ENCODE measurements around the gene DEAF1. TPM values are rescaled to one million over a fixed set of nuclear protein-coding genes. Genes with fewer than 3 reads are reported as not detected.

DEAF1 gene
- total and polyA plus RNA-seq, 2 donors (not counting 3 experiments of a cell fraction or from before 2014, with no cell fraction given): 43.6 to 55.7 TPM

DNA sequence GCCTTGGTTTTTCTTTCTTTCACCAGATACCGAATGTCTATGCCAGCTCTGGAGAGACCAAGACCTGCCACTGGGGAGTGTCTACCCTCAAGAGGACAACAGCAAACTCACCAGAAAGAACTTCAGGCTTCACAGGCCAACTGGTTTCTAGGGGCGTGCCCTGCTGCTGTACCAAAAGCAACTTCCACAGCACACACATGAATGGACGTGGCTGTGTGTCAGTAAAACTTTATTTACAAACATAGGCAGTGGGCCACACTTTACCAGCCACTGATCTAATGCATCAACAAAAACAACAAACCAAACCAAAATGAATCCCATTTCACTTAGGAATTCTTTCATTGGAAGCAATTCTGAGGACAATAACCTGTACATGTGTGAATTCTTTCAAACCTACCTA is 16.7 kb downstream of the DEAF1 start:
- H4K20me1 ChIP-seq (replicated peaks; ENCODE audit: control insufficient read depth, extremely low read depth, insufficient read depth, low read length): no peaks in the 10 kb centered on the region
- H3K9ac ChIP-seq (replicated peaks; ENCODE audit: extremely low read depth, insufficient read depth, low read length): no peak overlapping the region
- ChIA-PET CTCF (no interaction called here), POLR2A (no interaction called here)
- no peak for DNase-seq (ENCODE audit: low read depth, low spot score)
- H3K9me1 ChIP-seq (replicated peaks; ENCODE audit: control insufficient read depth, extremely low read depth, insufficient read depth, low read length): no peaks in the 10 kb centered on the region
- H3K9me3 ChIP-seq (replicated peaks; ENCODE audit: control insufficient read depth, insufficient read depth, low read length): no peaks in the 10 kb centered on the region
- H3K4me2 ChIP-seq (ENCODE audit: insufficient read depth, low read length): no peak overlapping the region
- intact Hi-C loops (cut with micrococcal nuclease) (no loop called here), dilution Hi-C loops (cut with MboI; ENCODE audit: extremely low pct_ligation_motif_present, low sequenced_read_pairs) (no loop called here)
- no peak for FAIRE-seq
- no peak overlapping the region for H2AFZ ChIP-seq (ENCODE audit: low read depth, low read length)
- BruUV-seq (replicated peaks): no TSS peak
- H3K79me2 ChIP-seq (ENCODE audit: control insufficient read depth, insufficient read depth, low read length): no peaks in the 10 kb centered on the region
- no peak overlapping the region for H3K27ac ChIP-seq (ENCODE audit: insufficient read depth, low read depth, low read length)
- no peaks in the 10 kb centered on the region for H3K4me1 ChIP-seq (ENCODE audit: control insufficient read depth, extremely low read depth, insufficient read depth, low read length)
- no peak for TF ChIP-seq POLR2A (IDR thresholded peaks at IDR 0.05; ENCODE audit: low read depth, low read length)
- H3K27me3 ChIP-seq (ENCODE audit: control insufficient read depth in 2 of 2, insufficient read depth in 2 of 2, low read length in 2 of 2): no peaks in the 10 kb centered on the region
- H3K4me3 ChIP-seq (replicated peaks in 1 of 3; ENCODE audit: insufficient read depth in 1 of 3, low read depth in 1 of 3, low read length in 3 of 3): no peak overlapping the region
- peaks cover 14 to 39% of the 10 kb centered on the region in 2 experiments for H3K36me3 ChIP-seq (ENCODE audit: control insufficient read depth in 2 of 2, extremely low read depth in 1 of 2, insufficient read depth in 2 of 2, low read length in 2 of 2)

- TF ChIP-seq POLR2AphosphoS5 (IDR thresholded peaks at IDR 0.05; ENCODE audit: insufficient read depth, low read depth, low read length) (no peak), POLR2A (IDR thresholded peaks at IDR 0.05; ENCODE audit: low read depth, low read length) (no peak), JUN (IDR thresholded peaks at IDR 0.05; ENCODE audit: borderline replicate concordance, insufficient read depth, insufficient read length, low read depth) (no peak), CTCF (IDR thresholded peaks at IDR 0.05; ENCODE audit: extremely low read depth in 1 of 2, insufficient read depth in 1 of 2, low read depth in 1 of 2, low read length in 2 of 2) (no peak), MYC (IDR thresholded peaks at IDR 0.05; ENCODE audit: low read depth, low read length) (no peak), GATA2 (IDR thresholded peaks at IDR 0.05; ENCODE audit: insufficient read depth, insufficient read length, low read depth, low read length) (no peak), EZH2 (IDR thresholded peaks at IDR 0.05; ENCODE audit: borderline replicate concordance, low read depth, low read length, severe bottlenecking) (no peak), MAX (IDR thresholded peaks at IDR 0.05; ENCODE audit: insufficient read depth, insufficient read length) (no peak), FOS (IDR thresholded peaks at IDR 0.05; ENCODE audit: borderline replicate concordance, insufficient read depth, low read length) (no peak)
- Histone ChIP-seq H3K4me2 (ENCODE audit: insufficient read depth, low read length) (no peak overlapping the region), H3K9ac (replicated peaks; ENCODE audit: extremely low read depth, insufficient read depth, low read length) (no peak overlapping the region), H3K36me3 (ENCODE audit: control insufficient read depth in 2 of 2, extremely low read depth in 1 of 2, insufficient read depth in 2 of 2, low read length in 2 of 2) (peaks cover 9 to 27% of the 10 kb centered on the region in 2 experiments), H2AFZ (ENCODE audit: low read depth, low read length) (no peak overlapping the region), H3K27me3 (ENCODE audit: control insufficient read depth in 2 of 2, insufficient read depth in 2 of 2, low read length in 2 of 2) (no peaks in the 10 kb centered on the region), H3K9me3 (replicated peaks; ENCODE audit: control insufficient read depth, insufficient read depth, low read length) (no peaks in the 10 kb centered on the region), H4K20me1 (replicated peaks; ENCODE audit: control insufficient read depth, extremely low read depth, insufficient read depth, low read length) (no peaks in the 10 kb centered on the region), H3K4me3 (replicated peaks in 1 of 3; ENCODE audit: insufficient read depth in 1 of 3, low read depth in 1 of 3, low read length in 3 of 3) (no peak overlapping the region), H3K4me1 (ENCODE audit: control insufficient read depth, extremely low read depth, insufficient read depth, low read length) (no peaks in the 10 kb centered on the region), H3K27ac (ENCODE audit: insufficient read depth, low read depth, low read length) (no peak overlapping the region), H3K79me2 (ENCODE audit: control insufficient read depth, insufficient read depth, low read length) (no peaks in the 10 kb centered on the region), H3K9me1 (replicated peaks; ENCODE audit: control insufficient read depth, extremely low read depth, insufficient read depth, low read length) (no peaks in the 10 kb centered on the region)
- DNase-seq (ENCODE audit: low read depth, low spot score) (no peak), FAIRE-seq (no peak)
- intact Hi-C loops (cut with micrococcal nuclease): no loop called here
- BruUV-seq (replicated peaks): no TSS peak
- CTCF ChIA-PET: interaction anchor here (1.1 to 1.9 kb wide), 4 partner anchors 9 to 46 kb away, joined by 3 to 6 read pairs (median 4); no protein-coding TSS in a partner anchor
- dilution Hi-C loops (cut with MboI; ENCODE audit: extremely low pct_ligation_motif_present, low sequenced_read_pairs): no loop called here
- POLR2A ChIA-PET: interaction anchor here (0.6 kb wide), 1 partner anchor 170 kb away, joined by 3 read pairs; no protein-coding TSS in a partner anchor
Observed at GRCh38 chr11:674406-674805, 20.6 kb downstream of the DEAF1 start.

All from endothelial cell of umbilical vein (primary cell).